Measurements from ENCODE around the gene SPOCD1. TPM values are rescaled to one million over a fixed set of nuclear protein-coding genes. Genes with fewer than 3 reads are reported as not detected.

SPOCD1 gene
- total RNA-seq, 1 experiment from 2014 or later: 0.66 TPM

DNA sequence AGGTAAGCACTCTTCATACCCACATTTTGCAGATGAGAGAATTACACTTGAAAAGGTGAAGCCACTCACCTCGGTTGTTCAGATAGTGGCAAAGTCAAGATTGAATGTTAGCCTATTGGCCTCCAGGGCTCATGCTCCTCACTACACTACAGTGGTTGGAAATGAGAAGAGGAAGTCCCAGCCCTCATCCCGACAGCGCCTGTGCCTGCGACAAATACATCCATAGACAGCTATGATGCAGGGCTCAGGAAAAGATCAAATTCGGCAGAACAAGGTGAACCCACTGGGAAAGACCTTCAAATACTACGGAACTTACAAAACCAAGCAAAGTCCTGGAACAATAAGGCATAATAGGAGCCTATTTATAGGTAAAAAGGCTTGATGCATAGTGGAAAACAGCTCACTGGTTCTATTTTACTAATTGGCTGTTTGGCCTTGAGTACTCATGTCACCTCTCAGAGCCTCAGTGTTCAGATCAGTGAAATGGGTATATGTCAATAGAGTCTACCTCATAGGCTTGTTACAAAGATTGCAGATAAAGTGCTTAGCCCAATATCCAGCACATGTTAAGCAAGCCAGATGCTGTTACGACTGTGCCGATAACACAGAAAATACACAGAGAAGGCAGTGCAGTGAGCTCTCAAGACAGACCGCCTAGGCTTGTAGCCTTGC is 3.5 kb downstream of the SPOCD1 start:
- no peaks in the 10 kb centered on the region for H3K36me3 ChIP-seq (ENCODE audit: control insufficient read depth, insufficient read depth, low read length)
- H3K27ac Mint-ChIP-seq (ENCODE audit: unreplicated experiment): no peak overlapping the region
- no peaks in the 10 kb centered on the region for H3K4me1 ChIP-seq
- H3K9me3 Mint-ChIP-seq (ENCODE audit: unreplicated experiment): no peaks in the 10 kb centered on the region
- no peak for DNase-seq
- no peak overlapping the region for H3K4me3 ChIP-seq (ENCODE audit: low read depth, low read length)
- no peak overlapping the region for H3K4me3 Mint-ChIP-seq (ENCODE audit: unreplicated experiment)
- no peaks in the 10 kb centered on the region for H3K27me3 ChIP-seq (replicated peaks; ENCODE audit: control insufficient read depth, insufficient read depth, low read length)
- intact Hi-C loops (cut with micrococcal nuclease; ENCODE audit: unreplicated experiment): no loop called here
- H3K36me3 Mint-ChIP-seq (ENCODE audit: insufficient read depth, unreplicated experiment): no peaks in the 10 kb centered on the region
- ChIA-PET CTCF (no interaction called here), POLR2A (no interaction called here)
- no TSS peak for BruUV-seq (replicated peaks)
- H3K9me3 ChIP-seq: no peaks in the 10 kb centered on the region
- TF ChIP-seq, protein P1, sequence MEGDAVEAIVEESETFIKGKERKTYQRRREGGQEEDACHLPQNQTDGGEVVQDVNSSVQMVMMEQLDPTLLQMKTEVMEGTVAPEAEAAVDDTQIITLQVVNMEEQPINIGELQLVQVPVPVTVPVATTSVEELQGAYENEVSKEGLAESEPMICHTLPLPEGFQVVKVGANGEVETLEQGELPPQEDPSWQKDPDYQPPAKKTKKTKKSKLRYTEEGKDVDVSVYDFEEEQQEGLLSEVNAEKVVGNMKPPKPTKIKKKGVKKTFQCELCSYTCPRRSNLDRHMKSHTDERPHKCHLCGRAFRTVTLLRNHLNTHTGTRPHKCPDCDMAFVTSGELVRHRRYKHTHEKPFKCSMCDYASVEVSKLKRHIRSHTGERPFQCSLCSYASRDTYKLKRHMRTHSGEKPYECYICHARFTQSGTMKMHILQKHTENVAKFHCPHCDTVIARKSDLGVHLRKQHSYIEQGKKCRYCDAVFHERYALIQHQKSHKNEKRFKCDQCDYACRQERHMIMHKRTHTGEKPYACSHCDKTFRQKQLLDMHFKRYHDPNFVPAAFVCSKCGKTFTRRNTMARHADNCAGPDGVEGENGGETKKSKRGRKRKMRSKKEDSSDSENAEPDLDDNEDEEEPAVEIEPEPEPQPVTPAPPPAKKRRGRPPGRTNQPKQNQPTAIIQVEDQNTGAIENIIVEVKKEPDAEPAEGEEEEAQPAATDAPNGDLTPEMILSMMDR (IDR thresholded peaks at IDR 0.05; ENCODE audit: insufficient read depth in 1 of 2, low read depth in 1 of 2, low read length in 1 of 2, severe bottlenecking in 1 of 2, unreplicated experiment in 1 of 2): no peak
- H3K4me1 Mint-ChIP-seq (ENCODE audit: low read depth, unreplicated experiment): no peaks in the 10 kb centered on the region
- H3K27me3 Mint-ChIP-seq (ENCODE audit: insufficient read depth, unreplicated experiment): no peaks in the 10 kb centered on the region

DNA sequence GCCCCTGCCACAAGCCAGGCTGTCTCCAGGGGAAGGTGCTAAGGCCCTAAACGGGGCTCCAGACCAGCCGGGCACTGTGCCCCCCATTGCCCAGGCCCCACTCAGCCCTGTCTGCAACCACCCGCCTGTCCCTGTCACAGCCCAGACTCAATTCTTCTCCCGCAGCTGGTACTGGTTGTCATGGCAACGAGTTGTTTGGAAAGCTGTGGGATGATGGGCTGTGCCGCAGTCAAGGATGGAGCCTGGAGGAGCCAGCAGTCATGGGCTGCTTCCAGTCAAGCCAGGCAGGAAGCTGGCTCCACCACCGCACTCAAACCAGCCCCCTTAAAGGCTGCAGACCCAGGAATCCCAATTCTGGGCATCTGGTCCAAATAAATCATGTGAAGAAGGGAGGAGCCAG is 4.2 kb downstream of the SPOCD1 start:
- H3K36me3 ChIP-seq (ENCODE audit: control insufficient read depth, insufficient read depth, low read length): no peaks in the 10 kb centered on the region
- Mint-ChIP-seq H3K4me3 (ENCODE audit: unreplicated experiment) (no peak overlapping the region), H3K27ac (ENCODE audit: unreplicated experiment) (no peak overlapping the region), H3K9me3 (ENCODE audit: unreplicated experiment) (no peaks in the 10 kb centered on the region), H3K27me3 (ENCODE audit: insufficient read depth, unreplicated experiment) (no peaks in the 10 kb centered on the region), H3K36me3 (ENCODE audit: insufficient read depth, unreplicated experiment) (no peaks in the 10 kb centered on the region), H3K4me1 (ENCODE audit: low read depth, unreplicated experiment) (no peaks in the 10 kb centered on the region)
- H3K9me3 ChIP-seq: no peaks in the 10 kb centered on the region
- POLR2A ChIA-PET: no interaction called here
- no peaks in the 10 kb centered on the region for H3K27me3 ChIP-seq (replicated peaks; ENCODE audit: control insufficient read depth, insufficient read depth, low read length)
- no TSS peak for BruUV-seq (replicated peaks)
- no peak for DNase-seq
- CTCF ChIA-PET: no interaction called here
- TF ChIP-seq, protein P1 (IDR thresholded peaks at IDR 0.05; ENCODE audit: insufficient read depth in 1 of 2, low read depth in 1 of 2, low read length in 1 of 2, severe bottlenecking in 1 of 2, unreplicated experiment in 1 of 2): no peak
- no peak overlapping the region for H3K4me3 ChIP-seq (ENCODE audit: low read depth, low read length)
- H3K4me1 ChIP-seq: no peaks in the 10 kb centered on the region
- intact Hi-C loops (cut with micrococcal nuclease; ENCODE audit: unreplicated experiment): no loop called here

DNA sequence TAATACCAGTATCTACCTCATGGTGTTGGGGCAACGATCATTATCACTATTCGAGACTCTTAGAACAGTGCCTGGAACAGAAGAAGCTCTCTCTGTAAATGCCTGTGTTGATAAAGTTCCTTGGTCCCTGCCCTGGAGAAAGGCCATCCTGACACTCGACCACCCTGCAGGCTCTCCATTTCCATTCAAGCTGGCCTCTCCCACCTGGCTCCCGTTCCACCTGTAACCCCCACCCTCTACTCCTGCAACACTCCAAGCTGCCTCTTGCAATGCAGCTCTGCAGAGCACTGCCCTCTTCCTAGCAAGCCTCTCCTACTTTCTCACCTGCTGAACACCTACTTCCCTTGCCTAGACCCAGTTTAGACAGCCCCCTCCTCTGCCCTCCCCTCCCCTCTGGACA is 6.1 kb downstream of the SPOCD1 start:
- POLR2A ChIA-PET: no interaction called here
- Histone ChIP-seq H3K4me3 (ENCODE audit: low read depth, low read length) (no peak overlapping the region), H3K27me3 (replicated peaks; ENCODE audit: control insufficient read depth, insufficient read depth, low read length) (no peaks in the 10 kb centered on the region), H3K4me1 (no peaks in the 10 kb centered on the region), H3K9me3 (no peaks in the 10 kb centered on the region), H3K36me3 (ENCODE audit: control insufficient read depth, insufficient read depth, low read length) (no peaks in the 10 kb centered on the region)
- peaks cover under 1% of the 10 kb centered on the region for H3K4me1 Mint-ChIP-seq (ENCODE audit: low read depth, unreplicated experiment)
- TF ChIP-seq, protein P1 (IDR thresholded peaks at IDR 0.05; ENCODE audit: insufficient read depth in 1 of 2, low read depth in 1 of 2, low read length in 1 of 2, severe bottlenecking in 1 of 2, unreplicated experiment in 1 of 2): no peak
- no peaks in the 10 kb centered on the region for H3K27me3 Mint-ChIP-seq (ENCODE audit: insufficient read depth, unreplicated experiment)
- H3K4me3 Mint-ChIP-seq (ENCODE audit: unreplicated experiment): no peak overlapping the region
- no peaks in the 10 kb centered on the region for H3K9me3 Mint-ChIP-seq (ENCODE audit: unreplicated experiment)
- CTCF ChIA-PET: no interaction called here
- intact Hi-C loops (cut with micrococcal nuclease; ENCODE audit: unreplicated experiment): no loop called here
- no peaks in the 10 kb centered on the region for H3K36me3 Mint-ChIP-seq (ENCODE audit: insufficient read depth, unreplicated experiment)
- H3K27ac Mint-ChIP-seq (ENCODE audit: unreplicated experiment): no peak overlapping the region
- no TSS peak for BruUV-seq (replicated peaks)
- no peak for DNase-seq
